Mammary epithelial cell (primary cell): ENCODE measurements around the gene ARHGAP35.

Experiments used
- CTCF ChIP-seq, 2 donors: IDR thresholded peaks in 1 of 2; conservative IDR thresholded peaks in 1 of 2; 2 replicates each; pipeline ENCODE4 v1.5.1; 2011 to 2012; ENCODE audit warnings: inconsistent platforms in 2 of 2, low read length in 2 of 2, mild to moderate bottlenecking in 2 of 2, control low read depth in 1 of 2, low read depth in 1 of 2; ENCODE audit not compliant: insufficient read depth in 1 of 2; ENCODE audit errors: extremely low read depth in 1 of 2
- EZH2 ChIP-seq: IDR thresholded peaks from 2 replicates; pipeline ENCODE4 v1.6.1; 2012; ENCODE audit warnings: low read length, inconsistent platforms, borderline replicate concordance

DNA sequence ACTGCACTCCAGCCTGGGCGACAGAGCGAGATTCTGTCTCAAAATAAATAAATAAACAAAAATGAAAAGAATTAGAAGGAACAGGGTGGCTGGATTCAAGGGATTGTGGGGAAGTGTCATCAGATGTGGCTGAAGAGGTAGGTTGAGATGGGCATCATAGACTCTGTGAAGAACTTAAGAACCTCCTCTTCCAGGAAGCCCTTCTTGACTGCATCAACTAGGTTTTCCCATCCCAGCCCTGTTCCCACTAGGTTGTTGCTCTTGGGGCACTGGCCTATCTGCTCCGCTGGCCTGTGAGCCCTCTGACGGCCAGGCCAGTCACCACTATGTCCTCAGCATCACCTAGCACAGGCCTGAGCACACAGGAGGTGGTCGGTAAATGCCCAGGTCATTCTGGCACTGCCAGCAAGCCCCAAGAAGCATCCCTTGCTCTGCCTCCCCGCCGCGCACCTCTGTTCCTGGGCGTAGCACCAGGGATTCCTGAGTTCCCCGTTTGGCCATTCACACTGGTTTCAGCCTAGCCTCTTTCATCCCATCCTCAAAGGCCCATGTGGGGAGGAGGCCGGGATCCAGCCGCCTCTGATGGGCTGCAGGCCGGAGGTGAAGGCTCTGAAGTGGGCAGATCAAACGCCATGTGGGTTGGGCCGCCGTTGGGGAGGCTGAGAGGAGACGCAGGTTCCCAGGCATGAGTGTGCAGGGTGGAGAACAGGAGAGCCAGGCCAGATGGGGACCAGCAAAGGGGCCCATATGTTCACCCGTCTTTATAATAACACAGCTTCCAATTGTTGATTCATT is 44.8 kb upstream of the ARHGAP35 start:
- TF ChIP-seq CTCF (conservative IDR thresholded peaks at IDR 0.05 in 1 of 2, IDR thresholded peaks at IDR 0.05 in 1 of 2; ENCODE audit: extremely low read depth in 1 of 2, insufficient read depth in 1 of 2, low read depth in 1 of 2, low read length in 2 of 2) (no peak), EZH2 (no peak)
